ENCODE data around the gene DUSP1. TPM values are rescaled to one million over a fixed set of nuclear protein-coding genes. Genes with fewer than 3 reads are reported as not detected.
A peak's percentile ranks its signal among the peaks of the same experiment; 100 is the strongest.

DUSP1 gene
- total RNA-seq, 2 donors from 2014 or later, result 126 to 228 TPM

DNA sequence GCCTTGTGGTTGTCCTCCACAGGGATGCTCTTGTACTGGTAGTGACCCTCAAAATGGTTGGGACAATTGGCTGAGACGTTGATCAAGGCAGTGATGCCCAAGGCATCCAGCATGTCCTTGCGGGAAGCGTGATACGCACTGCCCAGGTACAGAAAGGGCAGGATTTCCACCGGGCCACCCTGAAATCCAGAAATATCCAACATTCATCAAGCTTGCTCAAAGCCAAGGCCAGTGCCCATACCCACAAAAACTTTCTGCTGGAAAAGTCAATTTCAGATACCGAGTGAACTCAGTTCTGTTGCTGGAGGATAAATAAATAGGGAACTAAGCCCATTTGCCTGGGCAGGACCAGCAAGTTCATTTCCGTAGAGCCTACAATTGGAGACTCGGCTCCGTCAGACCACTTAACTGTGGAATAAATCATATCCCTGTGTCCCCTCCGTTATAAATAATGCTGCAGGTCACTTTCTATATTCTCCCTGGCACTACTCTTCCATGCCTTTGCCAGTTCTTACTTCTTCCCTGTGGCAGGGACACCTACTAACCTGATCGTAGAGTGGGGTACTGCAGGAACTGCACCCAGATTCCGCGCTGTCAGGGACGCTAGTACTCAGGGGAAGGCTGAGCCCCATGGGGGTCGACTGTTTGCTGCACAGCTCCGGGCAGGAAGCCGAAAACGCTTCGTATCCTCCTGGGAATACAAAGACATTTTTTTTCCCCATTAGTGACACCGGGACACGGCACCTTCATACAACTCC, 1.2 kb downstream of the DUSP1 start:
- intact Hi-C loops (cut with DNase I), result loop anchor here (2.0 to 10.0 kb wide), 7 partner anchors 37 to 165 kb away; no protein-coding TSS in a partner anchor
- ATAC-seq (no peak), DNase-seq (peak; percentile 60)

DNA sequence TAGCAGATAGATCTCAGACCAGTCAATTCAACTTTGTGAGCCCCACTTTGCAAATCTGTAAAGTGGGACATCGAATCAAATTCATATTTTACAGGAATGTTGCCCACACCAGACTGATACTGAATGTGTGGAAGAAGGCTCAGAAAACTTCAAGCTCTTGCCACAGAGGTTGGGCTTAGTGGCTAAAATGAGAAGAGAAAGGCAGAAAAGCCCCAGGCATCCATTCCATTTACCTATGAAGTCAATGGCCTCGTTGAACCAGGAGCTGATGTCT, 1.7 kb downstream of the DUSP1 start:
- DNase-seq (no peak), ATAC-seq (no peak)
- intact Hi-C loops (cut with DNase I), result loop anchor here (5.0 kb wide), 2 partner anchors 37 to 52 kb away; no protein-coding TSS in a partner anchor

DNA sequence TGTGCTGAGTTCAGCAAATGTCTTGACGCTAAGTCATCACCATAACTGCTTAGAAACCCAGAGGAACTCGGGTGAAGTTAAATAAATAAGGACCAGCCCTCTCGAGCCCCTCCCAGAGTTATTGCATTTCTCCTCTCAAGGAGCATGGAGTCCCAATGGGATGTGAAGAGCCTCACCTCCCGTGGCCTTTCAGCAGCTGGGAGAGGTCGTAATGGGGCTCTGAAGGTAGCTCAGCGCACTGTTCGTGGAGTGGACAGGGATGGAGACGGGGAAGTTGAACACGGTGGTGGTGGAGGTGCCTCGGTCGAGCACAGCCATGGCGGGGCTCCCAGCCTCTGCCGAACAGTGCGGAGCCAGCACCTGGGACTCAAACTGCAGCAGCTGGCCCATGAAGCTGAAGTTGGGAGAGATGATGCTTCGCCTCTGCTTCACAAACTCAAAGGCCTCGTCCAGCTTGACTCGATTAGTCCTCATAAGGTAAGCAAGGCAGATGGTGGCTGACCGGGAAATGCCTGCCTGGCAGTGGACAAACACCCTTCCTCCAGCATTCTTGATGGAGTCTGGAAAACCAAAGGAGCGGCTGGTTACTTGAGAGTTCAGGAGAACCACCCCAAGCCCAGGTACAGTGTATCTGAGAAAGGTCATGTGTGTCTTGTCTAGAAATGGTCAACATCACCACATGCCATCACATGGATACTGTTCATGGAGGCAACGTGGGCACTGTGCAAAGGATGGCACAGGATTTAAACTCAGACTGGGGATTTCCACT, 2.2 kb downstream of the DUSP1 start:
- ATAC-seq, result no peak
- intact Hi-C loops (cut with DNase I), result loop anchor here (5.0 kb wide), 2 partner anchors 36 to 51 kb away; no protein-coding TSS in a partner anchor
- DNase-seq, result peak; percentile 51

DNA sequence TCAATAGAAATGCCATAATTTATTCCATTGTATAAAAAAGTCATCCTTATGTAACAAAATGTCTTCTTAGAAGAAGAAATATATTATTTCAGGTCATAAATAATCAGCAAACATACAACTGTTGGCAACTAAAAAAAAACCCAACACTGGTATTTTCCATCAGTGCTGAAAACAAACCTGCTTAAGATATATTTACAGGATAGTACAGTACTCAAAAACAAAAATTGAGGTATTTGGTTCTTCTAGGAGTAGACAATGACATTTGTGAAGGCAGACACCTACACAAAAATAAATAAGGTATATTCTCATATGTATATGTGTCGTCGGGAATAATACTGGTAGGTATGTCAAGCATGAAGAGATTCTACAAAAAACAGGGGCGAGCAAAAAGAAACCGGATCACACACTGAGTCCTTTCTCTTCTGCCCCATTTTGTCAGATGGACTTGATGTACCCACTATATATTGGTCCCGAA, 2.9 kb downstream of the DUSP1 start:
- DNase-seq (no peak), ATAC-seq (no peak)
- intact Hi-C loops (cut with DNase I), result loop anchor here (5.0 kb wide), 2 partner anchors 36 to 51 kb away; no protein-coding TSS in a partner anchor

DNA sequence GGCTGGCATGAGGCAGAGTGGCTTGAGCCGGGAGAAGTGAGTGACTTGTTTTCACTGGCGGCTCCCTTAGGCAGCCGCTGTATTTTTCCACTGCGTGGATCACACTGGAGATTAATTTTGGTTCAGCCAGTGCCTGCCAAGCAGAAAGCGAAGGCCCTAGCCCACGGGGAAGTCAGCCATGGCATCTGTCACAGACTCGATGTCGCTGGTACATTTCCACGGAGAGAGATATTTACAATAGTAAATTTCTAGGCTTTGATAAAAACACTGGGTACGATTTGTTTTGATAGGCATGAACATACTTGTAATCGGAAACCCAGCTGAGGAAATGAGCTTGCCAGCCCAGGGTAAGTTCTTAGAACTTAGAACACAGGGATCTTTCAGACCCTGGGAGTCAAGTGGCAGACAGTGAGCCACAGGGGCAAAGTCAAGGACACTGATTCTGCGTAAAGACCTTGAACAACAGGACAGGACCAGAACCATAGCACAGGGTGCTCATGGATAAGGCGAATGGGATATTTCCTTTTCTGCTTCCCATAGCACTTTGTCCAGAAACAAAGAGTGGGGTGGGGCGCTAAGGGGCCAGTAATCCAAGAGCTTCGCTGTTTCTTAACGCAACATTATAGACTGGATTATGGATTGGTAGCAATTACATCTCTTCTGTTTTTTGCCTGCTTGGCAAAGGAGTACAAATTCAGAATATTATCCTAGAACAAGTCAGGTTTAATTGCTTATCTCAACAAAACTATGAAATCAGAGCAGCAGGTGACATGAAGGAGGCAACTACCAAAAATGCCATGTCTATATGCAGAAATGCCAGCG, 4.5 kb downstream of the DUSP1 start:
- ATAC-seq (peak; percentile 20 to 35), DNase-seq (peak; percentile 91)
- intact Hi-C loops (cut with DNase I), result loop anchor here (1.0 to 5.0 kb wide), 3 partner anchors 17 to 49 kb away; no protein-coding TSS in a partner anchor

DNA sequence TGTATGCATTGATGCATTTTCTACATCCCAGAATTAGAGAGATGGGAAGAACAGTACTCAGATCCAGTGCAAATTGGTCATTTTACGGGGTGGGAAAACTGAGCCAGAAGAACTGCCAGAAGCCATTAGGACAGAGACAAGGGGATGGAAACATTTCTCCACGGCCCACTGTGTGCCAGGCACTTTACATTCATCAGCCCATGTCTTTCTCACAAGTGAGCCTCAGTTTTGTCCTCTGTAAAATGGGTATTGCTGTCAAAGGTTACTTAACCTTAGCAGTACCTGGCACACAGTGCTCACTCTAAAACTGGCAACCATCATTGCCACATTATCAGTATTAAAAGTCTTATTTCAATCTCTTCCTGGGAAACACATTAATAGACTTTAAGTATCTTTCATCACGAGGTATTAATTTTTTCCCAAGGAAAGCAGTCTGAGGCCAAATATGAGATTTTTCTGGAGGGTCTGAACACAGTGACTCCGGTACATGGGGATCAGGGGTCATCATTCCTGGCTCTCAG, 5.2 kb downstream of the DUSP1 start:
- peak in 1 of 2 donors; percentile 17 for ATAC-seq
- intact Hi-C loops (cut with DNase I), result loop anchor here (1.0 to 5.0 kb wide), 3 partner anchors 17 to 49 kb away; no protein-coding TSS in a partner anchor
- DNase-seq, result no peak

DNA sequence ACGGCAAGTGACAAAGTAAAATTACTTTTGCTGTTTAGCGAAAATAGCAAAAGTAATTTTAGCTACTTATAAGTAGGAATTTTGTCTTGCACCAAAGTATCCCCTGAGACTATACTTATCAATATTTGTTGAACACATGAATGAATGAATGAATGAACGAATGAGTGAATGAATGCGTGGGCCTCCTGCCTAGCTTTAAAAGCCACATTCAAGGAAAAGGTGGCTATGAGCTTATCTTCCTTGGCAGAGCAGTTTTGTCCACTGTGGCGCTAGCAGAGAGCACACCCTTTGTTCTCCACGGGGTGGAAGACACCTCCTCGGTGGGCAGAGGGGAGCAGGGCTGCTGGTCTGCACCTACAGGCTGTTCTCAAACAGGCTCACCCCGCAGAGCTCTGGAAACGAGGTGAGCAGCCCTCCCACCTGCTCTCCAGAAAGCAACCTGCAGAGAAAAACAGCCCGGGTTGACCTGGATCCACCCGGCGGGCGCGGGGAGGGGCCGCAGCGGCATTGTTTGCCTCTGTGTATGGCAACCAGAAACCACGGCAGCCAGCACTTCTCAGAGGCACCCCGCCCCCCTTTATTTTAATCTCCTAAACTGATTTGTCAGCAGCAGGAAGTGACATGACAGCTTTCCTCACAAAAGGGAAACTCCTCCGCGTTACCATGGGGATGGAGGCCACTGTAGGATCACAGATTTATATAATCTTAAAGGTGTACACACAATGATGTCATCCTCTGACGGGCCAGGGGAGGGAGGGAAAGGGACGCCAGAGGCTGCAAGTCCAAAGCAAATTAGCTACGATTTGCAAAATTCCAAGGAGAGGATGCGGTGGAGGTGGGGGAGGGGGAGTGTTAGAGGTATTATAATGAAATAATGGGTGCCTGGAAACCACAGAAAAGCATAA, 5.9 kb downstream of the DUSP1 start:
- intact Hi-C loops (cut with DNase I), result loop anchor here (5.0 kb wide), 2 partner anchors 33 to 48 kb away; no protein-coding TSS in a partner anchor
- DNase-seq, result peak; percentile 96
- peak; percentile 63 to 76 for ATAC-seq

DNA sequence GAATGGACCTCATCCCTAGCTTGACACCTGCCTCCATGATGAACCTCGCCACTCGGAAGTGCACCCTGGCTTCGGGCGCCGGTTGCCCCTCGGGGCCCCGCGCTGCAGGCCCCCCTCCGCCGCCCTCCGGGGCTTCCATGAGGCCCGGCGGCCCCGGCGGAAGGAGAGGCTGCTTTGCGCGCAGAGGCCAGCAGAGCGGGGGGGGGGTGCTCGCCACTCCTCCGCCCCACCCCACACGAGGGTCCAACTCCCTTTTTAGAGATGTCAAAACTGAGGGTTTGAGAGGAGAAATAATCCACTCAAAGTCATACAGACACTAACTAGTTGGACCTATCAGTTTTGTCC, 7.9 kb downstream of the DUSP1 start:
- no peak for ATAC-seq
- intact Hi-C loops (cut with DNase I), result no loop called here
- no peak for DNase-seq

DNA sequence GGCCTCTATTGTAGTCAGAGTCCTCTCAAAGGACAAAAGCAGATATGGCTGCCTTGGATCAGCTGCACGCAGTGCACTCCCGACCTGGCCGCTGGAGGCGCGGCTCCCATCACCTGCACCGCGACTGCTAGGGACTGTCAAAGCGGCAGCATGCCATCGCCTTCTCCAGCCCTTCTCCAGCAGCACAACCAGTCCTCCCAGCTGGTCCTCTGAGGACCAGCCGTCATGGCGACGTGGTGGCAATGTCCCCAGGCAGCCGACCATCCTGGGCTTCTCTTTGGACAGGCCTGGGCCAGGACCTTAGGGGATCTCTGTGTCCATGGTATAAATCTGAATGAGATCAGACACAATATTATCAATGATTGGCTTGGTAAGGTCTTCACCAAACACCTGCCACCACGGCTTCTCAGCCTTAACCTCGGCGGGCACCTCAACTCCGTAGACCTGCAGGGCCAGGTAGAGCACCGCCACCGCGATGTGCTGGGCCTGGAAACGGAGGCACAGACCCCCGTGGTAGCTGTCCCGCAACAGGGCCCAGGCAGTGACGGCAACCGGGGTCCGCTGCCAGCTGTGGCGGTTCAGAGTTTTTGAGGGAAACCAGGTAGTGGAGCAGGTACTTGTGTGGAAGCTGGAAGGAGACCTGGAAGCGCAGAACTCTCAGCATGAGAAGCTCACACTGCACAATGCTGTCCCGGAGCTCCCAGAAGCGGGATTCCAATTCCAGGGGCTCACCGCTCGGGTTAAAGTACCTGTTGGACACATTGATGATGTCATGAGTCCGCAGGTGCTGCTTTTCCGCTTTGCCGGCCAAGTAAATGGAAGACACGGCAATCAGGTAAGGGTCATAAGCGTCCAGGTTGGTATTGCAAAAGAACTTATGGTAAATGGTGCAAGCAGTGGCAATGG, 8.5 kb downstream of the DUSP1 start:
- no peak for ATAC-seq
- no peak for DNase-seq
- intact Hi-C loops (cut with DNase I), result no loop called here

DNA sequence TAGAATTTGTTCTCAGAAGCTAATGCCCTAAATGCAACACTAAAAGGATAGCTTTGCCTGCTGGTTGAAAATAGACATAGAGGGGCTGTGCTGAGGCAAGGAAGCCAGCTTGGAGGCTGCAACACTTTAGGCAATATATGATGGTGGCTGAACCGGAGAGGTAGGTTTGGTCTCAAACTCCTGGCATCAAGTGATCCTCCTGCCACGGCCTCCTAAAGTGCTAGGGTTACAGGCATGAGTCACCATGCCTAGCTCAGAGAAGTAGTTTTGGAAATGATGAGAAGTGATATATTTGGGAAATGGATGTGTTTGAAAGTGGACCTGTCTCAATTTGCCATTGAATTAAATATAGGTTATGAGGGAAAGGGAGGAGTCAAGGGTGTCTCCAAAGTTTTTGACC, 10.0 kb downstream of the DUSP1 start:
- no peak for DNase-seq
- intact Hi-C loops (cut with DNase I), result no loop called here
- no peak for ATAC-seq

DNA sequence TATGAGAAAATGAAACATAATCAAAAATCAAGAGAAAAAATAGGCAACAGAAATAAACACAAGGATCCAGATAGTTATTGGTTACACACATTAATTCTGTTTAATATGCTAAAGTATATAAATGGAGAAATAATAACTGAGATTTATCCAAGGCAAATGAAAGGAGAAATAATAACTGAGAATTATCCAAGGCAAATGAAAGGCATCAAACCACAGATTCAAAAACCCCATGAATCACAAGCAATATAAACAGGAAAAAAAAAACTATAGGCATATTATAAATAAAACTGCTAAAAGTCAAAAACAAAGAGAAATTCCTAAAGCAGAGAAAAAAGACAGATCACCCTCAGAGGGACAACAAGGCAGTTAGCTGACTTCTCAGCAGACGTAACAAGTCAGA, 10.9 kb downstream of the DUSP1 start:
- ATAC-seq, result no peak
- no peak for DNase-seq
- intact Hi-C loops (cut with DNase I), result no loop called here

DNA sequence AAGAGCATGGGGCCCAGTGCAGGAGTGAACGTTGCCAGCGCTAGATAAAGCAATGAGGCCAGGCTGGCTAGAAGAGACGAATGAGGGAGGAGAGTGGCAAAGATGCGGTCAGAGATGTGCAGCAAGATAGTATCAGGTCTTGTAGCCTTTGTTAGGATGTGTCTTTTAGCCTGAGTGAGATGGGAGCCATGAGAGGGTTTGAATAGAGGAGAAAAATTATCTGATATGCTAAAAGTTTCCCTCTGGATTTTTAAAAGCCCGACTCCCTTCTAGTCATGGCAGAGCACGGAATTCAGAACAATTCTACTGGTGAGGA, 12.2 kb downstream of the DUSP1 start:
- DNase-seq, result no peak
- intact Hi-C loops (cut with DNase I), result no loop called here
- no peak for ATAC-seq

DNA sequence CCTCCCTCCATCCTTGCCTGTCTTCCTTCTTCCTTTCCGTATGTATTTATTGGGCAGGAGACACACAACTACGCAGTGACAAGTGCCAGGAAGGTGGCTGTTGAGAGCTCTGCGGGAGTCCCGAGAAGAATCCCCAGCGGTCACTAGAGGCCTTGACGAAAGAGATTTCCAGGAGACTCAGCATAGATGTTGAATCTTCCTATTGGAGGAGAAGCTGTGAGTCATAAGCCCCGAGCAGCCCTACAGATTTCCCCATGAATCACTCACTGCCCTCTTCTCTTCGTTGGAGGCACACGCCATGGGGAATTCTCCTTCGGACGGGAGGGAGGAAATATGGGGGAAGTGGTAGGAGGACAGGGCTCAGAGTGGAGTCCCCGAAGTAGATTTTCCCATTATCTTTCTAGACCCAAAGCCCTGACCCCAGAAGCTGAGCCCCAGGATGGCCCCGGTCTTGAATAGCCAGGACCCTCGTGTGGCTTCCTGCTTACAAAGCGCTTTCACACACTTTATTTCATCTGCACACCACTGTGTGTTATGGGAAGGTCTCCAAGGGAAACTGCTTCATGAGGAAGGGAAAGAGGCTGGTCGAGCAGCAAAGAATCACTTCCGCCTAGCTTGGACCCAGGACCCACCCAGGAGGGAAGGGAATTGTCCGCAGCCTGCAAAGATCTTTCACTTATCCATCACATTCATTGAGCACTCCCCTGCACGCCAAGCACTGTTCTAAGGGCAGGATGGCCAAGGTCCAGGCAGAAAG, 12.7 kb downstream of the DUSP1 start:
- intact Hi-C loops (cut with DNase I), result no loop called here
- ATAC-seq, result peak; percentile 74 to 81
- DNase-seq, result peak; percentile 44

DNA sequence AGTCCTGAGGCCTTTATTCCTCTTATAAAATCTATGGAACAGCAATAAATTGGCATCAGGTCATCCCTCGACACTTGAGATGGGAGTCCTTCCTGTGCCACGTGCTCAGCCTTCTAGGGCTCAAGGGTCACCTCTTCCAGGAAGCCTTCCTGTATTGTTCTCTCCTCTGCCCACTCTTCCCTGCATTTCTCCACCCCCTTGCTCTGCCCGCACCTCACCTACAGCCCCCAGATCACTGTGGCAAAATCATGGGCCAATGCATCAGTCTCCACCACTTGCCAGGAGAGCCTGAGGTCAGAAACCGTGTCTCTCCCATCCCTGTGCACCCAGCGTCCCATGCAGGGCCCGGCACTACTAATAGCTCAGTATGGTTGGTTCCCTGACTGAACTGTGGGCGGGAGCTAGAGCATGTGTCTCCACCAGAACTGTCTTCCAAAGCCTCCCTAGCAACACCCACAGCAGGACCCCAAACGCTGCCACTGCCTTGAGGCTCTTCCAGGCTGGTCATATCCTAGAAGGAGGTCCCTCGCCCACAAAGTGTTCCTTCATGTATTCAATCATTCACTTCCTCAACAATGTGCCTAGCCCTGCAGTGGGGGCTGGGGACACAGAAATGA, 13.5 kb downstream of the DUSP1 start:
- DNase-seq (no peak), ATAC-seq (no peak)
- intact Hi-C loops (cut with DNase I), result no loop called here

DNA sequence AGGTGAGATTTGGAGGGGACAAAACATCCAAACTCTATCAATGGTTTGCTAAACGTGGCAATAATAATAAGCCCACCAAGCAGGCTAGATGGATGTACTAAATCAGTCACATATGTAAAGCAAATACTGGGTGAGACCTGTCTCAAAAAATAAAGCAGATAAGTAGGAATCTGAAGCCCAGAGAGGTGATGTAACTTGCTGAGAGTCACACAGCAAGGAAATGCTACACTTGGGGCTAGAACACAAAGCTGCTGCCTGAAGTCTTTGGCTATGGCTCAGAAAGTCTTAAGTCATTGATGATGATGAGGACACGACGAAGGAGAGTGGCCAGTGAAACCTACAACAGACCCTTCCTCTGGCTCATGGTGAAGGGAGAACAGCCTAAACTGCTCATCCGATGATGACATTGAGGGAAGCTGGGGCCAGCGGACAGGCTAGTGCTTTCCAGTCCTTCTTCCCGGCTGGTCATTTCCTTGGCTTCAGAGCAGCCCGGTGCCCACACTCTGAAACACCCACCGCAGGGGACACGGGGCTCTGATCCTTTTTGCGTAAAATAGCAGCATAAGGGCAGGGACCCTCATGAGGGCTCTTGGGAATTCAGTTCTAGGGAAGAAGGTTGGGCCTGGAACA, 14.1 kb downstream of the DUSP1 start:
- ATAC-seq, result no peak
- no peak for DNase-seq
- intact Hi-C loops (cut with DNase I), result no loop called here

All from left cardiac atrium (tissue), 4 donors.